Suprapubic skin (tissue), 4 donors: Measurements from ENCODE around the gene ADAD2. TPM values are rescaled to one million over a fixed set of nuclear protein-coding genes. Genes with fewer than 3 reads are reported as not detected.

Source experiments
- DNase-seq, 2 donors: peaks; one replicate each; pipeline ENCODE4 v3.0.0-alpha.2; 2019; ENCODE audit warnings: low spot score in 2 of 2
- H3K27ac ChIP-seq: fragments of 200-600 bp; sonication (generic); one replicate; pipeline ENCODE4 v1.5.1; 2019
- H3K27me3 ChIP-seq: fragments of 200-600 bp; sonication (generic); one replicate; pipeline ENCODE4 v1.5.1; 2019
- H3K36me3 ChIP-seq: fragments of 200-600 bp; sonication (generic); one replicate; pipeline ENCODE4 v1.5.1; 2019
- H3K4me1 ChIP-seq: fragments of 200-600 bp; sonication (generic); one replicate; pipeline ENCODE4 v1.5.1; 2019
- H3K4me3 ChIP-seq: fragments of 200-600 bp; sonication (generic); one replicate; pipeline ENCODE4 v1.5.1; 2019; ENCODE audit warnings: mild to moderate bottlenecking
- H3K9me3 ChIP-seq: fragments of 200-600 bp; sonication (generic); one replicate; pipeline ENCODE4 v1.5.1; 2019
- EP300 ChIP-seq: sonication (generic); formaldehyde crosslinking; IDR thresholded peaks from one replicate; pipeline ENCODE4 v1.6.1; 2017; ENCODE audit warnings: antibody characterized with exemption
- POLR2A ChIP-seq, 2 donors: fragments of 450-650 bp; IDR thresholded peaks; one replicate each; pipeline ENCODE4 v1.6.1; 2017; ENCODE audit warnings: antibody characterized with exemption in 2 of 2, mild to moderate bottlenecking in 2 of 2, moderate library complexity in 2 of 2
- POLR2AphosphoS5 ChIP-seq, 3 donors: sonication (generic); formaldehyde crosslinking; IDR thresholded peaks; one replicate each; pipeline ENCODE4 v1.6.1; 2017; ENCODE audit warnings: antibody characterized with exemption in 3 of 3
- WGBS: methylation state at CpG from one replicate; pipeline ENCODE4 v1.1.5; 2018; 5-methylcytosine and 5-hydroxymethylcytosine counted together
- total RNA-seq, 4 donors: library from RNA; depleted of rRNA; stranded (reverse); fragments of >200 nt; gene quantifications; one replicate each; pipeline ENCODE4 v1.1.0, GENCODE V29; 2016
- TF ChIP-seq, protein P1 (sequence below), 2 donors: fragments of 200-600 bp in 1 of 2; fragments of 450-650 bp in 1 of 2; sonication (generic) in 1 of 2; IDR thresholded peaks; one replicate each; pipeline ENCODE4 v1.5.1; 2016 to 2019; ENCODE audit warnings: antibody characterized with exemption in 2 of 2, mild to moderate bottlenecking in 1 of 2, moderate library complexity in 1 of 2

The ADAD2 gene
- total RNA-seq, 4 donors from 2014 or later = 1.9 to 2.6 (median 2.4) TPM; not detected in 1

DNA sequence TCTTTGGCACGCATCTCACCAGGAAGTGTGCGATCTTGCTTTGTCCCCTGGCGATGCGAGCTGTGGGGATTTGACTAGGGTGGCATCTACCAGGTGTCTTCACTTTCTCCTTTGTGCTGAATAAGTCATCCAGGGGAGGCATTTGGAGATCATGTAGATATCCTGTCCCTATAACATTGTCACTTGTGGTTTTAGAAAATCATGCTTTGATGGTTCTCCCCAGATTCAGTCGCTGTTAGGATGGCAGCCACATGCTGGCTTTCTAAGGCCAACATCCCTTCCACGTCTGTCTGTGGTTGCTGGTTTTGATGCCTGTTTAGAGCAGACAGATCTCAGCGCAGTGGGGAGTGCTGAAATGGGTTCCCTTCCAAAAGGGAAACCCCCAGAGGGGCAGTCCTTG, 2.5 kb downstream of the ADAD2 start:
- WGBS = 84% methylated on average over 7 of the region's 7 CpGs
- no peaks in the 10 kb centered on the region for H3K9me3 ChIP-seq
- no peak overlapping the region for H3K4me3 ChIP-seq
- H3K4me1 ChIP-seq = peaks cover 29% of the 10 kb centered on the region
- no peak overlapping the region for H3K27ac ChIP-seq
- TF ChIP-seq EP300 = no peak
- no peak for DNase-seq
- H3K27me3 ChIP-seq = no peaks in the 10 kb centered on the region
- H3K36me3 ChIP-seq = peaks cover 3% of the 10 kb centered on the region

DNA sequence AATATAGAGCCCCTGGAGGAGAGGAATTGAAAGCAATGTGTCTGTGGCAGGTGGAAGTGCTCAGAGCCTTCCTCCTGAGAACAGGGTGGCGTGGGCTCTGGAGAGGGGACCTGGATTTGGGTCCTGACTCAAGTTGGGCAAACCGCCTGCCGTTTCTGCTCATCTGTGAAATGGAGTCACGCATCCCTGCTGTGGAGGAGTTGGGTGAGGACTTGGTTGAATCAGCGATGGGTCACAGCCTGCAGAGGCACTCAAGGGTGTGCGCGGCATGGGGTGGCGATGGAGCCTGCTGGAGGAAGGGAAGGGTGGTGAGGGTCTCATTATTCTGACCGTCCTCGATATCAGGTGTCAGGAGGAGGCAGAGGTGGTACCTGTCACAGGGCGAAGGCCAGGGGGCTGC, 3.1 kb downstream of the ADAD2 start:
- WGBS = 90% methylated on average over 11 of the region's 11 CpGs
- TF ChIP-seq POLR2A (IDR thresholded peaks at IDR 0.05) (no peak), EP300 (no peak), POLR2AphosphoS5 (IDR thresholded peaks at IDR 0.05) (no peak)
- TF ChIP-seq, protein P1, sequence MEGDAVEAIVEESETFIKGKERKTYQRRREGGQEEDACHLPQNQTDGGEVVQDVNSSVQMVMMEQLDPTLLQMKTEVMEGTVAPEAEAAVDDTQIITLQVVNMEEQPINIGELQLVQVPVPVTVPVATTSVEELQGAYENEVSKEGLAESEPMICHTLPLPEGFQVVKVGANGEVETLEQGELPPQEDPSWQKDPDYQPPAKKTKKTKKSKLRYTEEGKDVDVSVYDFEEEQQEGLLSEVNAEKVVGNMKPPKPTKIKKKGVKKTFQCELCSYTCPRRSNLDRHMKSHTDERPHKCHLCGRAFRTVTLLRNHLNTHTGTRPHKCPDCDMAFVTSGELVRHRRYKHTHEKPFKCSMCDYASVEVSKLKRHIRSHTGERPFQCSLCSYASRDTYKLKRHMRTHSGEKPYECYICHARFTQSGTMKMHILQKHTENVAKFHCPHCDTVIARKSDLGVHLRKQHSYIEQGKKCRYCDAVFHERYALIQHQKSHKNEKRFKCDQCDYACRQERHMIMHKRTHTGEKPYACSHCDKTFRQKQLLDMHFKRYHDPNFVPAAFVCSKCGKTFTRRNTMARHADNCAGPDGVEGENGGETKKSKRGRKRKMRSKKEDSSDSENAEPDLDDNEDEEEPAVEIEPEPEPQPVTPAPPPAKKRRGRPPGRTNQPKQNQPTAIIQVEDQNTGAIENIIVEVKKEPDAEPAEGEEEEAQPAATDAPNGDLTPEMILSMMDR (IDR thresholded peaks at IDR 0.05) = no peak
- no peak for DNase-seq
- Histone ChIP-seq H3K36me3 (peaks cover 3% of the 10 kb centered on the region), H3K27me3 (no peaks in the 10 kb centered on the region), H3K4me3 (no peak overlapping the region), H3K9me3 (no peaks in the 10 kb centered on the region), H3K27ac (no peak overlapping the region), H3K4me1 (peaks cover 35% of the 10 kb centered on the region)

DNA sequence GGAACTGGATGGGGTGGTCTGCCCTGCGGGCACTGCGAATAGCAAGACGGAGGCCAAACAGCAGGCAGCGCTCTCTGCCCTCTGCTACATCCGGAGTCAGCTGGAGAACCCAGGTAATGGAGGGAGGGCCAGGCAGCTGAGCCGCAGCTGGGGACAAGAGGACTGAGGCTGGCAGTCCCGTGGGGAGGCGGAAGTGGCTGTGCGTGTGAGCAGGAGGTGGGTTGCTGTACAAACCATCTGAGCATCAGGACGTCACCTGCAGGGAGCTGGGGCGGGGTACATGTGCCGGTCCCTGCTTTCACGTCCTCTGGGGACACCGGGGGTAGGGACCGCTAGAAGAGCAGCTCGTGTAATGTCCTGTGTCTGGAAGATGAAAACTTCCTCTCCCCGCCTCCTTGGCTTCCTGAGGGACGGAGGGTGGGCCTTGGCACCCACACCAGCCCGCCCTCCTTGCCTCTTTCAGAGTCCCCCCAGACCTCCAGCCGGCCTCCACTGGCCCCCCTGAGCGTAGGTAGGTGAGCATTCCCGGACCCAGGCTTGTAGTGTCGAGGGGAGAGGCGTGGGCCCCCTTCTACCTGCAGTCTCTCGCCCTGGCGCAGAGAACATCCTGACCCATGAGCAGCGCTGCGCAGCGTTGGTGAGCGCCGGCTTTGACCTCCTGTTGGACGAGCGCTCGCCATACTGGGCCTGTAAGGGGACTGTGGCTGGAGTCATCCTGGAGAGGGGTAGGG, 3.7 kb downstream of the ADAD2 start:
- no peaks in the 10 kb centered on the region for H3K9me3 ChIP-seq
- TF ChIP-seq, protein P1 (IDR thresholded peaks at IDR 0.05) = no peak
- TF ChIP-seq POLR2A (IDR thresholded peaks at IDR 0.05) (no peak), POLR2AphosphoS5 (IDR thresholded peaks at IDR 0.05) (no peak), EP300 (no peak)
- no peak for DNase-seq
- peaks cover 41% of the 10 kb centered on the region for H3K4me1 ChIP-seq
- WGBS = 78% methylated on average over 25 of the region's 34 CpGs
- peaks cover 3% of the 10 kb centered on the region for H3K36me3 ChIP-seq
- no peak overlapping the region for H3K27ac ChIP-seq
- H3K4me3 ChIP-seq = no peak overlapping the region
- H3K27me3 ChIP-seq = no peaks in the 10 kb centered on the region

DNA sequence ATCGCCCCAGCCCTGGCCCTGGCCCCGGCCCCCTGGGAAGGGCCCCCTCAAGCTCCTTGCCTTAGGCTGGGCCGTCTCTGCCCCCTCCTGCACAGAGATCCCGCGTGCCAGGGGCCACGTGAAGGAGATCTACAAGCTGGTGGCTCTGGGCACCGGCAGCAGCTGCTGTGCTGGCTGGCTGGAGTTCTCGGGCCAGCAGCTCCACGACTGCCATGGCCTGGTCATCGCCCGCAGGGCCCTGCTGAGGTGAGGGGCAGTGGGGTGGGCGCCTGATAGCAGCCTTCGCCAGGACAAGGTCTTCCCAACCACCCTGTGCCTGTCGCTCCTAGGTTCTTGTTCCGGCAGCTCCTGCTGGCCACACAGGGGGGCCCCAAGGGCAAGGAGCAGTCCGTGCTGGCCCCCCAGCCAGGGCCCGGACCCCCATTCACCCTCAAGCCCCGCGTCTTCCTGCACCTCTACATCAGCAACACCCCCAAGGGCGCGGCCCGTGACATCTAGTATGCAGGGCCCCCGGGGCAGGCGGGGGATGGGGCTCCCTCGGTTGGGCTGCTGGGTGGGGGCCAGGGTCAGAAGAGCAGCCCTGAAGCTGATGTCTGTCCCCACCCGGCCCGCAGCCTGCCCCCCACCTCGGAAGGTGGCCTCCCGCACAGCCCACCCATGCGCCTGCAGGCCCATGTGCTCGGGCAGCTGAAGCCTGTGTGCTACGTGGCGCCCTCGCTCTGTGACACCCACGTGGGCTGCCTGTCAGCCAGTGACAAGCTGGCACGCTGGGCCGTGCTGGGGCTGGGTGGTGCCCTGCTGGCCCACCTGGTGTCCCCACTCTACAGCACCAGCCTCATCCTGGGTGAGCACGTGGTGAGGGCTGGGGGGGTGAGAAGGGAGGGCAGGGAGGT, 4.5 kb downstream of the ADAD2 start:
- Histone ChIP-seq H3K4me1 (peaks cover 42% of the 10 kb centered on the region), H3K27ac (no peak overlapping the region), H3K36me3 (peaks cover 3% of the 10 kb centered on the region), H3K9me3 (no peaks in the 10 kb centered on the region), H3K4me3 (peak overlapping the region; percentile 43), H3K27me3 (no peaks in the 10 kb centered on the region)
- 47% methylated on average over 3 of the region's 38 CpGs for WGBS
- DNase-seq = no peak
- TF ChIP-seq POLR2A (IDR thresholded peaks at IDR 0.05) (no peak), POLR2AphosphoS5 (IDR thresholded peaks at IDR 0.05) (no peak), EP300 (no peak)
- TF ChIP-seq, protein P1 (IDR thresholded peaks at IDR 0.05) = no peak

DNA sequence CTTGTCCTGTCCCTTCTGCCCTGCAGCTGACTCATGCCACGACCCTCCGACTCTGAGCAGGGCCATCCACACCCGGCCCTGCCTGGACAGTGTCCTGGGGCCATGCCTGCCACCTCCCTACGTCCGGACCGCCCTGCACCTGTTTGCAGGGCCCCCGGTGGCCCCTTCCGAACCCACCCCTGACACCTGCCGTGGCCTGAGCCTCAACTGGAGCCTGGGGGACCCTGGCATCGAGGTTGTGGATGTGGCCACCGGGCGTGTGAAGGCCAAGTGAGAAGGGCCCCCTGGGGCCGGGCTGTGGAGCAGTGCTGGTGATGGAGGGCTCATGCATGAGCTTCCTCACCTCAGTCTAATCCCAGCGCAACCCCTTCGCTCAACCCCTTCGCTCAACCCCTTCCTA, 5.1 kb downstream of the ADAD2 start:
- TF ChIP-seq, protein P1 (IDR thresholded peaks at IDR 0.05) = no peak
- no peak for TF ChIP-seq EP300
- TF ChIP-seq POLR2AphosphoS5 (IDR thresholded peaks at IDR 0.05) = no peak
- TF ChIP-seq POLR2A (IDR thresholded peaks at IDR 0.05) = no peak
- Histone ChIP-seq H3K4me1 (peaks cover 42% of the 10 kb centered on the region), H3K9me3 (no peaks in the 10 kb centered on the region), H3K36me3 (peaks cover 3% of the 10 kb centered on the region), H3K4me3 (peak overlapping the region; percentile 43), H3K27ac (peak overlapping the region; percentile 80), H3K27me3 (no peaks in the 10 kb centered on the region)
- DNase-seq = no peak
- WGBS = 64% methylated on average over 12 of the region's 16 CpGs
